Adrenal gland (tissue), 12 donors: Measurements from ENCODE around the gene FAM43A. TPM values are rescaled to one million over a fixed set of nuclear protein-coding genes. Genes with fewer than 3 reads are reported as not detected.

Experiments
- DNase-seq, 7 donors: peaks; one replicate each; pipeline ENCODE4 v3.0.0-alpha.2; 2019 to 2020
- H3K27ac ChIP-seq, 5 donors: fragments of 200-600 bp; sonication (generic) in 4 of 5; 1 replicate in 3 of 5; 2 replicates in 2 of 5; pipeline versions ENCODE4 v1.5.1 to v1.8.0; 2016 to 2020; ENCODE audit warnings: mild to moderate bottlenecking in 1 of 5
- H3K27me3 ChIP-seq: fragments of 200-600 bp; 2 replicates; pipeline ENCODE4 v1.8.0; 2021
- H3K36me3 ChIP-seq, 2 donors: fragments of 200-600 bp; replicated peaks in 1 of 2; 1 replicate in 1 of 2; 2 replicates in 1 of 2; pipeline versions ENCODE4 v1.5.1 to v1.8.0; 2018 to 2022
- H3K4me1 ChIP-seq, 2 donors: fragments of 200-600 bp; replicated peaks in 1 of 2; 1 replicate in 1 of 2; 2 replicates in 1 of 2; pipeline versions ENCODE4 v1.5.1 to v1.8.0; 2018 to 2021
- H3K4me3 ChIP-seq, 4 donors: fragments of 200-600 bp; sonication (generic) in 3 of 4; one replicate each; pipeline ENCODE4 v1.5.1; 2016 to 2018
- H3K9me3 ChIP-seq, 3 donors: fragments of 200-600 bp; sonication (generic) in 1 of 3; replicated peaks in 1 of 3; 1 replicate in 2 of 3; 2 replicates in 1 of 3; pipeline versions ENCODE4 v1.5.1 to v1.8.0; 2016 to 2021
- POLR2A ChIP-seq, 2 donors: fragments of 450-650 bp; IDR thresholded peaks; one replicate each; pipeline ENCODE4 v1.6.1; 2017; ENCODE audit warnings: antibody characterized with exemption in 2 of 2, mild to moderate bottlenecking in 2 of 2, moderate library complexity in 1 of 2
- WGBS, 4 donors: extraction: QIAGEN DNeasy Blood & Tissue Kit in 2 of 4; methylation state at CpG; one replicate each; pipeline versions ENCODE4 v1.1.5 to v1.1.7; 2013 to 2017; 5-methylcytosine and 5-hydroxymethylcytosine counted together
- intact Hi-C, 2 donors: fragments of 100-400 bp; cut with DNase I; formaldehyde crosslinking; loops; one replicate each; pipeline versions ENCODE4 v1.14.1 to v1.15.0; 2022 to 2023
- polyA plus RNA-seq, 3 donors: library from polyadenylated mRNA; stranded (reverse); fragments of 200-250 nt in 2 of 3; fragments of 350-450 nt in 1 of 3; fragmentation: Illumina TruSeq in 1 of 3; extraction: RNeasy Lipid Tissue Mini Kit (QIAGEN cat#74804) in 1 of 3; gene quantifications; one replicate each; pipeline ENCODE4 v1.2.3, GENCODE V29; 2013 to 2014
- total RNA-seq, 9 donors: library from RNA; depleted of rRNA in 4 of 9; stranded (reverse); fragments of >200 nt in 4 of 9; fragments of 120-200 nt in 1 of 9; fragmentation: NEBNext Ultra II Directional in 1 of 9; extraction: Animal tissue kit (Norgen Biotek cat#: 25700) in 1 of 9; gene quantifications; one replicate each; pipeline versions ENCODE4 v1.1.0 to v1.2.4, GENCODE V29; 2013 to 2023
- TF ChIP-seq, protein P1 (sequence below), 6 experiments: fragments of 450-650 bp in 4 of 6; fragments of 200-600 bp in 2 of 6; sonication (generic) in 1 of 6; IDR thresholded peaks; 1 replicate in 5 of 6; 2 replicates in 1 of 6; pipeline versions ENCODE4 v1.5.1 to v1.8.0; 2016 to 2021; ENCODE audit warnings: antibody characterized with exemption in 6 of 6, mild to moderate bottlenecking in 2 of 6, moderate library complexity in 1 of 6
- donor health status: healthy with polysubstance abuse.
- donor health status: Bipolar disorder and iron deficiency.
- donor health status: DM: yes; HTN: yes; CAD: no.
- donor health status: DM: no; HTN: no; CAD: no.
- donor health status: DM: no; HTN: no; CAD: no.
- donor health status: DM: yes; HTN: yes; CAD: no.

FAM43A gene
- total and polyA plus RNA-seq, 12 donors, result 0.99 to 18.7 (median 7.3) TPM

GRCh38 chr3:194654443-194654842 lies 31.2 kb upstream of the FAM43A start:
- WGBS, 4 donors, result 93 to 98% (median 94%) methylated on average over 5 of the region's 5 CpGs

DNA sequence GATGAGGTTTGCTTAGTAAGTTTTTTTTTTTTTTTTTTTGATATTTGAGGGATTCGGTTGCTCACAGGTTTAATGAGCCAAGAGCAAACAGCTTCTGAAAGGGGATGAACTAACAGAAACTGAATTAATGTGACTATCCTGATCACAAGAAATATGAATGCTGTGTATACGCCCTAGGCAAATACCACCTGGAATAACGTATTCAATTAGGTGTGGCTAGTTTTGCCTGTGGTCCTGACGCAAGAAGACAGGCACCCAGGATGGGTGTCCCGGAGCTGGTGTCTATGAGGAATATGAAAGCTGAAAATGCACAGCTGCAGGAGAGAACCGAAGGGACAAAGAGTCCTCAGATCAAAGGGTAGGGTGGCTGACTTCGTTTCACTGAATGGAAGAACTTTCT lies 28.2 kb upstream of the FAM43A start:
- DNase-seq, result no peak
- H3K27ac ChIP-seq, result no peak overlapping the region
- WGBS, 4 donors, result 81 to 87% (median 85%) methylated on average over 7 of the region's 7 CpGs
- no peak overlapping the region for H3K4me3 ChIP-seq
- no peaks in the 10 kb centered on the region for H3K9me3 ChIP-seq
- intact Hi-C loops, result no loop called here
- H3K27me3 ChIP-seq, result no peaks in the 10 kb centered on the region
- H3K4me1 ChIP-seq, result peaks cover 0 to 4% of the 10 kb centered on the region in 2 donors
- no peak for TF ChIP-seq POLR2A (IDR thresholded peaks at IDR 0.05)
- TF ChIP-seq, protein P1, sequence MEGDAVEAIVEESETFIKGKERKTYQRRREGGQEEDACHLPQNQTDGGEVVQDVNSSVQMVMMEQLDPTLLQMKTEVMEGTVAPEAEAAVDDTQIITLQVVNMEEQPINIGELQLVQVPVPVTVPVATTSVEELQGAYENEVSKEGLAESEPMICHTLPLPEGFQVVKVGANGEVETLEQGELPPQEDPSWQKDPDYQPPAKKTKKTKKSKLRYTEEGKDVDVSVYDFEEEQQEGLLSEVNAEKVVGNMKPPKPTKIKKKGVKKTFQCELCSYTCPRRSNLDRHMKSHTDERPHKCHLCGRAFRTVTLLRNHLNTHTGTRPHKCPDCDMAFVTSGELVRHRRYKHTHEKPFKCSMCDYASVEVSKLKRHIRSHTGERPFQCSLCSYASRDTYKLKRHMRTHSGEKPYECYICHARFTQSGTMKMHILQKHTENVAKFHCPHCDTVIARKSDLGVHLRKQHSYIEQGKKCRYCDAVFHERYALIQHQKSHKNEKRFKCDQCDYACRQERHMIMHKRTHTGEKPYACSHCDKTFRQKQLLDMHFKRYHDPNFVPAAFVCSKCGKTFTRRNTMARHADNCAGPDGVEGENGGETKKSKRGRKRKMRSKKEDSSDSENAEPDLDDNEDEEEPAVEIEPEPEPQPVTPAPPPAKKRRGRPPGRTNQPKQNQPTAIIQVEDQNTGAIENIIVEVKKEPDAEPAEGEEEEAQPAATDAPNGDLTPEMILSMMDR (IDR thresholded peaks at IDR 0.05), result no peak
- peaks cover 0 to 44% of the 10 kb centered on the region in 2 donors for H3K36me3 ChIP-seq

More at GRCh38 chr3:194654443-194654842, 31.2 kb upstream of the FAM43A start:
- H3K4me1 ChIP-seq, result no peaks in the 10 kb centered on the region
- intact Hi-C loops, result no loop called here
- H3K9me3 ChIP-seq, result no peaks in the 10 kb centered on the region
- H3K4me3 ChIP-seq, result no peak overlapping the region
- no peak overlapping the region for H3K27ac ChIP-seq
- no peak for TF ChIP-seq POLR2A (IDR thresholded peaks at IDR 0.05)
- TF ChIP-seq, protein P1 (IDR thresholded peaks at IDR 0.05), result no peak
- no peak for DNase-seq
- H3K36me3 ChIP-seq, result peaks cover 0 to 64% of the 10 kb centered on the region in 2 donors
- no peaks in the 10 kb centered on the region for H3K27me3 ChIP-seq

- H3K36me3 ChIP-seq, result peaks cover 0 to 38% of the 10 kb centered on the region in 2 donors
- H3K9me3 ChIP-seq, result no peaks in the 10 kb centered on the region
- no peaks in the 10 kb centered on the region for H3K27me3 ChIP-seq
- no peak overlapping the region for H3K27ac ChIP-seq
- no peak overlapping the region for H3K4me3 ChIP-seq
- no peak for TF ChIP-seq POLR2A (IDR thresholded peaks at IDR 0.05)
- TF ChIP-seq, protein P1 (IDR thresholded peaks at IDR 0.05), result no peak
- H3K4me1 ChIP-seq, result peaks cover 0 to 4% of the 10 kb centered on the region in 2 donors
- WGBS, 4 donors, result 73 to 84% (median 79%) methylated on average over 5 of the region's 5 CpGs
- DNase-seq, result no peak
- intact Hi-C loops, result no loop called here
Measured at GRCh38 chr3:194658477-194659242, 27.0 kb upstream of the FAM43A start.

- Histone ChIP-seq H3K27me3 (no peaks in the 10 kb centered on the region), H3K4me3 (no peak overlapping the region), H3K27ac (no peak overlapping the region), H3K4me1 (peaks cover 0 to 4% of the 10 kb centered on the region in 2 donors), H3K36me3 (peaks cover 0 to 36% of the 10 kb centered on the region in 2 donors), H3K9me3 (no peaks in the 10 kb centered on the region)
- intact Hi-C loops, result no loop called here
- 83 to 90% (median 85%) methylated on average over 7 of the region's 7 CpGs for WGBS, 4 donors
- DNase-seq, result no peak
- no peak for TF ChIP-seq POLR2A (IDR thresholded peaks at IDR 0.05)
- TF ChIP-seq, protein P1 (IDR thresholded peaks at IDR 0.05), result no peak
Measured at GRCh38 chr3:194659778-194660177, 25.9 kb upstream of the FAM43A start.
